Measurements from ENCODE around the gene CDC123.

- no peak for TF ChIP-seq EZH2 (IDR thresholded peaks at IDR 0.05; ENCODE audit: low read length)
- TF ChIP-seq CTCF (optimal IDR thresholded peaks at IDR 0.05 in 1 of 3, IDR thresholded peaks at IDR 0.05 in 1 of 3, conservative IDR thresholded peaks at IDR 0.05 in 1 of 3; ENCODE audit: extremely low read depth in 1 of 3, insufficient read depth in 2 of 3, low read length in 3 of 3): peak; percentile 22 to 47 (median 29)
Observed at GRCh38 chr10:12252882-12253546, 57.0 kb downstream of the CDC123 start.

Data from keratinocyte (primary cell).